HPDE6-E6E7 (cell line): ENCODE results near the gene ARL2BP.
"Not testable (repeated sequence)": the region's sequence is repeated elsewhere in the genome, so short reads cannot be mapped to it uniquely, and the experiment has no call there.

ENCODE experiments used
- DNase-seq: peaks from one replicate; pipeline ENCODE4 v3.0.0; 2011; ENCODE audit warnings: missing footprints; ENCODE audit errors: extremely low spot score

Gene ARL2BP

GRCh38 chr16:57244767-57245471 lies at the start of gene ARL2BP:
TSS of gene ARL2BP (plus strand) at chr16:57245259. CDS start at chr16:57245368, 109 bp downstream.
- peak; percentile 100 for DNase-seq

- no peak for DNase-seq
Observed at GRCh38 chr16:57196286-57196685, 48.8 kb upstream of the ARL2BP start.

GRCh38 chr16:57196753-57197152 lies 48.3 kb upstream of the ARL2BP start:
- DNase-seq = no peak

GRCh38 chr16:57200321-57200720 lies 44.7 kb upstream of the ARL2BP start:
- DNase-seq = not testable (repeated sequence)

GRCh38 chr16:57200926-57201325 lies 44.1 kb upstream of the ARL2BP start:
- DNase-seq = not testable (repeated sequence)

GRCh38 chr16:57202095-57202886 lies 42.8 kb upstream of the ARL2BP start:
- no peak for DNase-seq

- DNase-seq = no peak
Observed at GRCh38 chr16:57203451-57203850, 41.6 kb upstream of the ARL2BP start.

- DNase-seq = no peak
Observed at GRCh38 chr16:57204675-57205074, 40.4 kb upstream of the ARL2BP start.

- DNase-seq = no peak
Observed at GRCh38 chr16:57208926-57209325, 36.1 kb upstream of the ARL2BP start.

GRCh38 chr16:57209780-57210179 lies 35.3 kb upstream of the ARL2BP start:
- no peak for DNase-seq

- peak; percentile 50 for DNase-seq
Observed at GRCh38 chr16:57213462-57213861, 31.6 kb upstream of the ARL2BP start.

GRCh38 chr16:57216968-57217367 lies 28.1 kb upstream of the ARL2BP start:
- no peak for DNase-seq

GRCh38 chr16:57223057-57223456 lies 22.0 kb upstream of the ARL2BP start:
- no peak for DNase-seq

- no peak for DNase-seq
Observed at GRCh38 chr16:57224651-57225335, 20.3 kb upstream of the ARL2BP start.

- DNase-seq = no peak
Observed at GRCh38 chr16:57225978-57226377, 19.1 kb upstream of the ARL2BP start.

- DNase-seq = no peak
Observed at GRCh38 chr16:57226701-57227621, 18.1 kb upstream of the ARL2BP start.

GRCh38 chr16:57229079-57229478 lies 16.0 kb upstream of the ARL2BP start:
- DNase-seq = no peak

GRCh38 chr16:57231821-57232350 lies 13.2 kb upstream of the ARL2BP start:
- DNase-seq = peak; percentile 37

GRCh38 chr16:57233944-57234706 lies 10.9 kb upstream of the ARL2BP start:
- no peak for DNase-seq

- no peak for DNase-seq
Observed at GRCh38 chr16:57234707-57235092, 10.4 kb upstream of the ARL2BP start.
